Stimulated activated CD4-positive, alpha-beta T cell treated with anti-CD3 and anti-CD28 coated beads, Interleukin-4, amount 100 ng/mL, for 24 hours (primary cell): ENCODE measurements around the gene SIRPB2.

ENCODE experiments used
- DNase-seq: peaks from one replicate; pipeline ENCODE4 v3.0.0-alpha.2; 2020

The SIRPB2 gene

DNA sequence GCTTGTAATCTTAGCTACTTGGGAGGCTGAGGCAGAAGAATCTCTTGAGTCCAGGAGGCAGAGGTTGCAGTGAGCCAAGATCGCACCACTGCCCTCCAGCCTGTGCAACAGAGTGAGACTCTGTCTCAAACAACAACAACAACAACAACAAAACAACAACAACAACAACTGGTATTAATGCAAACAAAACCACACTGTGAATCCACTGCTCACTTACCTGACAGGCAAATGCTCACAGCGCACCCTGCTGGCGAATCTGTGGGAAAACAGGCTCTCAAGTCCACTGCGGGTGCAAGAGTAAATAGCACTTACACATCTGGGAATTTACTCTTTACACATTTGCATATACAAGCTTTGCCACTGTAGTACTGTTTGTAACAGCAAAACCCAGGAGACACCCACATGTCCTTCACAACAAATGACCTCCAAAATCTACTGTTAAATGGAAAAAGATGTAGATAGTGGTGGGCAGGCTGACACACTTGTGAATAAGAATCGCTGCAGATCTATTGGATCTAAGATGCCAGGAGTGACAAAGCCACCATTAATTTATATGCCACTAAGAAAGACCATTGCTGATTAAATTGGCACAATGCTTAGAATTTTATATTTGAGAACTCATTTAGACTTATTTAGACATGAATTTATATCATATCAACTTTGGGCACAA is 53.9 kb downstream of the SIRPB2 start:
- peak; percentile 83 for DNase-seq

GRCh38 chr20:1436263-1436662 is 55.0 kb downstream of the SIRPB2 start:
- no peak for DNase-seq

- no peak for DNase-seq
Measured at GRCh38 chr20:1435337-1435699, 55.9 kb downstream of the SIRPB2 start.

DNA sequence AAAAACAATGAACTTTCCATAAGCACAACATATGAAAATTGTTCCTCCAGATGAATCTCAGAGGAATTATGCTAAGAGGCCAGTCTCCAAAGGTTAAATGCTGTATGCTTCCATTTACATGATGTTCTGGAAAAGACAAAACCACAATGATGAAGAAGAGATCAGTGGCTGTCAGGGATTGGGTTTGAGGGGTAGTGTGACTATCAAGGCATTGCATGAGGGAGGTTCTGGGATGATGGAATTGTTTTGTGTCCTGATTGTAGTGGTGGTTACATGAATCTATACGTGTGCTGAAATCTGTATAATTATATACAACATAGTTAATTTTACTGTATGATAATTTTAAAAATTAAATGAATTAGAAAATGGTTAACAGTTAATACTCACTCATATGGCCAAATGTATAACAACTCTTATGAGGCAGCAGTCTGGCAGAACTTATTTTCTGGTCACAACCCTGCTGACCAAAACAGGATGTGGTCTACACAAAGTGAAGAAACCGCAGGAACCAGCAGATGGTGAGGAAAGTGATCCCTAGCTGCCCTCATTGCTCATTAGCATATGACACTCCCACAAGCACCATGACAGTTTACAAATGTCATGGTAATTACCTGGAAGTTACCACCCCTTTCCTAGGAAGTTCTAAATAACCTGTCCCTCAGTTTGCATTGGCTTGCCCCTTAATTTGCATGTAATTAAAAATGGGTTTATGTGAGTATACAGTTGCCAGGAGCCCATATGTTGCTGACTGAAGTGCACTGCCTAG is 56.5 kb downstream of the SIRPB2 start:
- peak; percentile 58 for DNase-seq

GRCh38 chr20:1431158-1431557 is 60.1 kb downstream of the SIRPB2 start:
- no peak for DNase-seq

- no peak for DNase-seq
Measured at GRCh38 chr20:1430004-1430451, 61.2 kb downstream of the SIRPB2 start.

- no peak for DNase-seq
Measured at GRCh38 chr20:1429143-1429728, 62.0 kb downstream of the SIRPB2 start.

- DNase-seq, result no peak
Measured at GRCh38 chr20:1427457-1428054, 63.7 kb downstream of the SIRPB2 start.

- no peak for DNase-seq
Measured at GRCh38 chr20:1426231-1426849, 64.9 kb downstream of the SIRPB2 start.
